Gastroesophageal sphincter (tissue), 3 donors: ENCODE data around the gene MRPL19.

Experiments
- POLR2A ChIP-seq, 2 donors: fragments of 450-650 bp; IDR thresholded peaks; one replicate each; pipeline ENCODE4 v1.6.1; 2017; ENCODE audit warnings: antibody characterized with exemption in 2 of 2, mild to moderate bottlenecking in 2 of 2, moderate library complexity in 1 of 2
- TF ChIP-seq, protein P1 (sequence below), 4 experiments: fragments of 200-600 bp in 2 of 4; fragments of 450-650 bp in 2 of 4; sonication (generic) in 1 of 4; IDR thresholded peaks; one replicate each; pipeline ENCODE4 v1.5.1; 2017 to 2019; ENCODE audit warnings: antibody characterized with exemption in 4 of 4, mild to moderate bottlenecking in 2 of 4, moderate library complexity in 2 of 4

DNA sequence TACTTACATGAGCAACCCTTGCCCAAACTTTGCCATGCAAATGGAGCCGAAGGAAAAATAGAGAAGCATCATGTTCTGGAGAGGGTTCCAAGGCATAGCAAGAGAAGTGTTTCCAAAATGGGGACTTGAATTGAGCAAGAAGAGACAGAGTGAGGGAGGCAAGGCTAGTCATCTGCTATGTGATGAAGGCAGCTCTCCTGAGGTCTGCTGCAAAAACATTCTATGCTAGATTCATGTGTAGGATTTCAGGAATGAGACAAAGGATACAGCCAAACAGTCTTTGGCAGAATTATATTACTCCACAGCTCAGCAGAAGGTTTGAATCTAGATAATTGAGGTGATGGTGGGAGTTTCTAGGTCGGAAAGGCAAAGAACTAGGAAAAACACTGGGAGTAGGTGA, 24.1 kb upstream of the MRPL19 start:
- TF ChIP-seq, protein P1, sequence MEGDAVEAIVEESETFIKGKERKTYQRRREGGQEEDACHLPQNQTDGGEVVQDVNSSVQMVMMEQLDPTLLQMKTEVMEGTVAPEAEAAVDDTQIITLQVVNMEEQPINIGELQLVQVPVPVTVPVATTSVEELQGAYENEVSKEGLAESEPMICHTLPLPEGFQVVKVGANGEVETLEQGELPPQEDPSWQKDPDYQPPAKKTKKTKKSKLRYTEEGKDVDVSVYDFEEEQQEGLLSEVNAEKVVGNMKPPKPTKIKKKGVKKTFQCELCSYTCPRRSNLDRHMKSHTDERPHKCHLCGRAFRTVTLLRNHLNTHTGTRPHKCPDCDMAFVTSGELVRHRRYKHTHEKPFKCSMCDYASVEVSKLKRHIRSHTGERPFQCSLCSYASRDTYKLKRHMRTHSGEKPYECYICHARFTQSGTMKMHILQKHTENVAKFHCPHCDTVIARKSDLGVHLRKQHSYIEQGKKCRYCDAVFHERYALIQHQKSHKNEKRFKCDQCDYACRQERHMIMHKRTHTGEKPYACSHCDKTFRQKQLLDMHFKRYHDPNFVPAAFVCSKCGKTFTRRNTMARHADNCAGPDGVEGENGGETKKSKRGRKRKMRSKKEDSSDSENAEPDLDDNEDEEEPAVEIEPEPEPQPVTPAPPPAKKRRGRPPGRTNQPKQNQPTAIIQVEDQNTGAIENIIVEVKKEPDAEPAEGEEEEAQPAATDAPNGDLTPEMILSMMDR (IDR thresholded peaks at IDR 0.05): no peak
- TF ChIP-seq POLR2A (IDR thresholded peaks at IDR 0.05): no peak
